C4-2B (cell line): Measurements from ENCODE around the gene POMP.

Experiments
- ZFX ChIP-seq: fragments of 450-650 bp; IDR thresholded peaks from 2 replicates; pipeline ENCODE4 v1.6.1; 2017
- TF ChIP-seq, protein P1 (sequence below): fragments of 450-650 bp; conservative IDR thresholded peaks from 2 replicates; pipeline ENCODE4 v1.5.1; 2017; ENCODE audit warnings: mild to moderate bottlenecking

DNA sequence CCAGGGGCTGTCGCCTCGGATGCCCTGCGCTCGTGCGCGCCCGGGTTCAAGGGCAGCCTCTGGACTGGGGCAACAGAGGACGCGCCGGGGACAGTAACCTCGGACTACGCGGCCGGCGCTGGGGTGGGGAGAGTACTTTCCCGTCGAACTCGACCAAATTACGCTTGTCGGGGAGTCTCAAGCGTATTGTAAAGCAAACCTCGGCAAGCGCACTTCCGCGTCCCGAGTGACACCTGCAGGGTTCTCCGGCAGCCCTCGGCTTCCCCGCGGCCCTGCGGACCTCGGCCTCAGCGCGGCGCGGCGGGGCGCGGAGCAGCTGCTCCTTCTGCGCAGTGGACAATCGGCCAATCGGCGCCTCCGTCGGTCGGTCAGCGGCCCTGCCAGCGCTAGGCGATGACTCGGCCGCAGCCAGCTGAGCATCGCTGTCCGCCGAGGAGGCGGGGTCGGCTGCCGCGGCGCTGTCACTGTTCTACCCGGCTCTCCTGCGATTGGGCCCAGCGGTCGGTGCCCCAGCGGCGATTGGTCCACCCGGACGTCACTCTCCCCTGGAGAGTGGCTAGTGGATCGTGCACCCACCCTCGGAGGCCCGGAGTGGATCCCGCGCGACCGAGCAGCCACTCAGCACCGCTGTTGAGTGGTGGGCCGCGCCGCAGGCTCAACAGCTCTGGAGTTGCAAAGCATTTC lies 59.8 kb downstream of the POMP start, which contains the start of gene SLC46A3:
- TF ChIP-seq, protein P1, sequence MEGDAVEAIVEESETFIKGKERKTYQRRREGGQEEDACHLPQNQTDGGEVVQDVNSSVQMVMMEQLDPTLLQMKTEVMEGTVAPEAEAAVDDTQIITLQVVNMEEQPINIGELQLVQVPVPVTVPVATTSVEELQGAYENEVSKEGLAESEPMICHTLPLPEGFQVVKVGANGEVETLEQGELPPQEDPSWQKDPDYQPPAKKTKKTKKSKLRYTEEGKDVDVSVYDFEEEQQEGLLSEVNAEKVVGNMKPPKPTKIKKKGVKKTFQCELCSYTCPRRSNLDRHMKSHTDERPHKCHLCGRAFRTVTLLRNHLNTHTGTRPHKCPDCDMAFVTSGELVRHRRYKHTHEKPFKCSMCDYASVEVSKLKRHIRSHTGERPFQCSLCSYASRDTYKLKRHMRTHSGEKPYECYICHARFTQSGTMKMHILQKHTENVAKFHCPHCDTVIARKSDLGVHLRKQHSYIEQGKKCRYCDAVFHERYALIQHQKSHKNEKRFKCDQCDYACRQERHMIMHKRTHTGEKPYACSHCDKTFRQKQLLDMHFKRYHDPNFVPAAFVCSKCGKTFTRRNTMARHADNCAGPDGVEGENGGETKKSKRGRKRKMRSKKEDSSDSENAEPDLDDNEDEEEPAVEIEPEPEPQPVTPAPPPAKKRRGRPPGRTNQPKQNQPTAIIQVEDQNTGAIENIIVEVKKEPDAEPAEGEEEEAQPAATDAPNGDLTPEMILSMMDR, result no peak
- TF ChIP-seq ZFX, result no peak
